Transverse colon (tissue), 4 donors: ENCODE data around the gene ZER1. TPM values are rescaled to one million over a fixed set of nuclear protein-coding genes. Genes with fewer than 3 reads are reported as not detected.
A peak's percentile ranks its signal among the peaks of the same experiment; 100 is the strongest.

Source experiments
- DNase-seq: peaks from one replicate; pipeline ENCODE4 v3.0.0-alpha.2; 2019
- H3K27ac ChIP-seq, 4 donors: fragments of 200-600 bp; sonication (generic); 2 replicates each; pipeline ENCODE4 v1.5.1; 2016 to 2018; ENCODE audit warnings: inconsistent platforms in 4 of 4
- H3K27me3 ChIP-seq: fragments of 200-600 bp; sonication (generic); 2 replicates; pipeline ENCODE4 v1.5.1; 2017; ENCODE audit warnings: inconsistent platforms
- H3K36me3 ChIP-seq, 4 donors: fragments of 200-600 bp; sonication (generic); 2 replicates each; pipeline ENCODE4 v1.5.1; 2017 to 2019; ENCODE audit warnings: inconsistent platforms in 4 of 4
- H3K4me1 ChIP-seq, 4 donors: fragments of 200-600 bp; sonication (generic); 2 replicates each; pipeline ENCODE4 v1.5.1; 2017 to 2020; ENCODE audit warnings: inconsistent platforms in 4 of 4
- H3K4me3 ChIP-seq, 4 donors: fragments of 200-600 bp; sonication (generic); 1 replicate in 1 of 4; 2 replicates in 3 of 4; pipeline versions ENCODE4 v1.5.1 to v1.6.1; 2017 to 2019; ENCODE audit warnings: inconsistent platforms in 4 of 4
- H3K9me3 ChIP-seq, 2 donors: fragments of 200-600 bp; sonication (generic); 2 replicates each; pipeline ENCODE4 v1.5.1; 2017 to 2019; ENCODE audit warnings: inconsistent platforms in 2 of 2
- EP300 ChIP-seq: sonication (generic); formaldehyde crosslinking; IDR thresholded peaks from one replicate; pipeline ENCODE4 v1.6.1; 2017; ENCODE audit warnings: antibody characterized with exemption, low read depth
- POLR2A ChIP-seq: fragments of 450-650 bp; IDR thresholded peaks from one replicate; pipeline ENCODE4 v1.6.1; 2016; ENCODE audit warnings: antibody characterized with exemption, mild to moderate bottlenecking, moderate library complexity
- POLR2AphosphoS5 ChIP-seq, 3 donors: sonication (generic); formaldehyde crosslinking; IDR thresholded peaks; one replicate each; pipeline ENCODE4 v1.6.1; 2016; ENCODE audit warnings: antibody characterized with exemption in 3 of 3
- WGBS, 2 donors: methylation state at CpG; one replicate each; pipeline ENCODE4 v1.1.5; 2018; ENCODE audit warnings: low coverage in 1 of 2; 5-methylcytosine and 5-hydroxymethylcytosine counted together
- in situ Hi-C, 4 donors: fragments of 200-750 bp; cut with MboI; loops; one replicate each; pipeline versions ENCODE4 v1.15.0 to v1.15.1; 2017; ENCODE audit warnings: low sequenced_read_pairs in 3 of 4, low pct_ligation_motif_present in 1 of 4, low pct_unique_long_range_greater_than_20kb in 1 of 4
- intact Hi-C: fragments of 100-400 bp; cut with DNase I; formaldehyde crosslinking; loops from one replicate; pipeline ENCODE4 v1.15.1; 2023; ENCODE audit warnings: low total_unique reads
- total RNA-seq, 4 donors: library from RNA; depleted of rRNA; stranded (reverse); fragments of >200 nt; gene quantifications; one replicate each; pipeline ENCODE4 v1.1.0, GENCODE V29; 2016
- TF ChIP-seq, protein P1 (sequence below), 5 experiments: fragments of 200-600 bp in 3 of 5; fragments of 450-650 bp in 2 of 5; sonication (generic) in 3 of 5; IDR thresholded peaks; 1 replicate in 2 of 5; 2 replicates in 3 of 5; pipeline ENCODE4 v1.5.1; 2016 to 2017; ENCODE audit warnings: antibody characterized with exemption in 5 of 5, inconsistent platforms in 3 of 5, mild to moderate bottlenecking in 2 of 5, moderate library complexity in 1 of 5

The ZER1 gene
- total RNA-seq, 4 donors from 2014 or later, result 57.5 to 116 (median 73.8) TPM

DNA sequence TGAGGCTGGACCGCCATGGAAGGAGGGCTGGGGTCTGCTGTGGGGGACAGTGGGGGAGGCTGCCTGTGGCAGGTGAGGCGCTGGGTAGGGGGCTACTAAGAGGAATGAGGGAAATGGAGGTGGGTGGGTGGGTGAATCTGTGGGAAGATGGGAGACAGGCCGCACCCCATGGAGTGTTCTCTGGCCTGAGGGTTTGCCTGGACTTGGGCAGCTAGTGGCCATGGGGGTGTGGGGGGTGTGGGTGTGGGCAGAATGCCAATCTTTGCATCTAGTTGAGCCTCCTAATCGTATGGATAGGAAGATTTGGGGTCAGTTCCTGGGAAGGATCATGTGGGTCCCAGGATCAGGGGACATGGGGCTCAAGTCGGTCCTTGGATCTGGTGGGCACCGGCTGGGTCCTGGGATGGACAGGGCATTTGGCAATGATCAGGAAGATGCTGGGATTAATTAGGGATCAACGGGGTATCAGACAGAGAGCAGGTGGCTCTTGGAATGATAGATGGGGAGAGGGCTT lies 48.3 kb downstream of the ZER1 start:
- Histone ChIP-seq H3K4me1 (peaks cover 0 to 17% (median 14%) of the 10 kb centered on the region in 4 donors), H3K27me3 (no peaks in the 10 kb centered on the region), H3K9me3 (no peaks in the 10 kb centered on the region), H3K27ac (peak overlapping the region; percentile 73 to 88 (median 88)), H3K36me3 (no peaks in the 10 kb centered on the region), H3K4me3 (peak overlapping the region; percentile 64 to 90 (median 73))
- in situ Hi-C loops (no loop called here), intact Hi-C loops (no loop called here)
- TF ChIP-seq POLR2AphosphoS5 (IDR thresholded peaks at IDR 0.05) (no peak), EP300 (no peak), POLR2A (no peak)
- TF ChIP-seq, protein P1, sequence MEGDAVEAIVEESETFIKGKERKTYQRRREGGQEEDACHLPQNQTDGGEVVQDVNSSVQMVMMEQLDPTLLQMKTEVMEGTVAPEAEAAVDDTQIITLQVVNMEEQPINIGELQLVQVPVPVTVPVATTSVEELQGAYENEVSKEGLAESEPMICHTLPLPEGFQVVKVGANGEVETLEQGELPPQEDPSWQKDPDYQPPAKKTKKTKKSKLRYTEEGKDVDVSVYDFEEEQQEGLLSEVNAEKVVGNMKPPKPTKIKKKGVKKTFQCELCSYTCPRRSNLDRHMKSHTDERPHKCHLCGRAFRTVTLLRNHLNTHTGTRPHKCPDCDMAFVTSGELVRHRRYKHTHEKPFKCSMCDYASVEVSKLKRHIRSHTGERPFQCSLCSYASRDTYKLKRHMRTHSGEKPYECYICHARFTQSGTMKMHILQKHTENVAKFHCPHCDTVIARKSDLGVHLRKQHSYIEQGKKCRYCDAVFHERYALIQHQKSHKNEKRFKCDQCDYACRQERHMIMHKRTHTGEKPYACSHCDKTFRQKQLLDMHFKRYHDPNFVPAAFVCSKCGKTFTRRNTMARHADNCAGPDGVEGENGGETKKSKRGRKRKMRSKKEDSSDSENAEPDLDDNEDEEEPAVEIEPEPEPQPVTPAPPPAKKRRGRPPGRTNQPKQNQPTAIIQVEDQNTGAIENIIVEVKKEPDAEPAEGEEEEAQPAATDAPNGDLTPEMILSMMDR (IDR thresholded peaks at IDR 0.05), result no peak
- DNase-seq, result no peak
- 29 to 38% methylated on average over 4 to 7 of the region's 7 CpGs for WGBS, 2 donors

DNA sequence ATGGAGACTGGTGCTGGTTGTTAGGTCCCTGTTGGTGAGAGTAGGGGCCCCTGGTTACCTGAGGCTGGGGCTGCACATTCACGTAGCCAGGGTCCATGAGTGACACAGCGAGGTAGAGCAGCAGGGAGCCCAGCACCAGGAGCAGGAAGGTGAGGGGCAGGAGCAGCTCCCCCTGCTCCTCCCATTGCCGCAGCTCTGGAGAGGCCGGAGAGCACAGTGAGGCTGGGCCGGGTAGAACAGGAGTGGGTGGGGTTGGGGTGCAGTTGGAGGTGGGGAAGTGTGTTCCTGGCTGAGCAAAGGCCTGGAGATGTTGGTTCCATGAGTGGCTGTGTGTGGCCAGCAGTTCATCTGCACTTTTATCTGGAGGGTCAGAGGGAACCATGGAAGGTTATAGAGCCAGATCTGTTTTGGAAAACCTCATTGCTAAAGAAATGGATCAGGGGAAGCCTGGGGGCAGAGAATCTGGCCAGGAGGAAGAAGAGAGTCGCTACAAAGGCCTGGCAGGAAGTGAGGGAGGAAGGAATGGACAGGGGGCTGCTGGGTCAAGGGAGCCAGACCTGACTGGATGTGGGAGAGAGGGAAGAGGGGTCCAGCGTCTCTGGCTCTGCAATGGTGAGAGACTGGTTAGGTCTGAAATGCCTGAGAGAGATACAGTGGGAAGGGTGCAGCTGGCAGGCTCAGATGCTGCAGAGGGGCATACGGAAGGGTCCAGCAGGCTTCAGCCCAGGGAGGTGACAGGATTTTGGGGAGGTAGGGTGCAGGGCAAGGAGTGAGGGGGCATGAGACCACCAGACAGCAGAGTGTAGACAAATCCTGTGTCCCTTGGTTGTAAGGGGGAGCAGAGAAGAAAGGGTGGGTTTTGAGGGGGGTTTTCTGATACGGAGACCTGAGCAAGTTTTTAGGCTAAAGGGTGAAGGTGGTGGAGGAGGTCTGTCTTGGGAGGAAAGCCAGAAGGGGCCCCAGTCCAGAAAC lies 49.1 kb downstream of the ZER1 start:
- no peak for DNase-seq
- TF ChIP-seq POLR2AphosphoS5 (IDR thresholded peaks at IDR 0.05), result no peak
- no peak for TF ChIP-seq EP300
- no peak for TF ChIP-seq POLR2A
- H3K27ac ChIP-seq, result peak overlapping the region; percentile 73 to 88 (median 88)
- H3K4me3 ChIP-seq, result peak overlapping the region in 1 of 4 donors; percentile 90
- intact Hi-C loops (no loop called here), in situ Hi-C loops (no loop called here)
- no peaks in the 10 kb centered on the region for H3K27me3 ChIP-seq
- WGBS, 2 donors, result 45 to 63% methylated on average over 4 to 9 of the region's 9 CpGs
- H3K9me3 ChIP-seq, result no peaks in the 10 kb centered on the region
- H3K36me3 ChIP-seq, result no peaks in the 10 kb centered on the region
- peaks cover 0 to 17% (median 14%) of the 10 kb centered on the region in 4 donors for H3K4me1 ChIP-seq

DNA sequence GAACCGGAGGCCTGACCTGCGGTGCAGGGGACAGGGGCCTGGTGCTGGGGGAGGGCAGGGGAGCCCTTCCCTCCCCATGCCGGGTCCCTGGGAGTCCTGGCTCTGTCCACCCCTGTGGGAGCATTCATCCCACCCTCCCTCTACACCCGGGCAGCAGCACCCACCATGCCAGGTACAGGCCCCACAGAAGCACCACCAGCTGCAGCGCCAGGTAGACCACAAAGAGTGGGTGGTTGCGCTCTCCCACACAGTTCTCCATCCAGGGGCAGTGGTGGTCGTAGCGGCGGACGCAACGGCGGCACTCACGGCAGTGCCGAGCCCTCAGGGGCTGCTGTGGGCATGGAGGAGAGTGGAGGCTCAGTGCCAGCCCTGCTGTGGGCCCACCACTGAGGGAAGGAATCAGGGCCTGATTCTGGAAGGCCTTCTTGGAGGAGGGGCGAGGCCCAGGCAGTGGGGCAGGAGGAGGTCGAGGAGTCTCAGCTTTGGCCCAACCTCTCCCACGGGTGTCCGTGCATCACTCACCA lies 50.2 kb downstream of the ZER1 start:
- Histone ChIP-seq H3K36me3 (no peaks in the 10 kb centered on the region), H3K27ac (no peak overlapping the region), H3K4me3 (no peak overlapping the region), H3K9me3 (no peaks in the 10 kb centered on the region), H3K27me3 (no peaks in the 10 kb centered on the region), H3K4me1 (peaks cover 0 to 17% (median 14%) of the 10 kb centered on the region in 4 donors)
- 90% methylated on average over 17 of the region's 18 CpGs; no CpG with 5 or more reads in 1 of the 2 donors for WGBS, 2 donors
- in situ Hi-C loops, result no loop called here
- DNase-seq, result no peak
- intact Hi-C loops, result no loop called here
- TF ChIP-seq EP300 (no peak), POLR2A (no peak), POLR2AphosphoS5 (IDR thresholded peaks at IDR 0.05) (no peak)
- TF ChIP-seq, protein P1 (IDR thresholded peaks at IDR 0.05), result no peak

DNA sequence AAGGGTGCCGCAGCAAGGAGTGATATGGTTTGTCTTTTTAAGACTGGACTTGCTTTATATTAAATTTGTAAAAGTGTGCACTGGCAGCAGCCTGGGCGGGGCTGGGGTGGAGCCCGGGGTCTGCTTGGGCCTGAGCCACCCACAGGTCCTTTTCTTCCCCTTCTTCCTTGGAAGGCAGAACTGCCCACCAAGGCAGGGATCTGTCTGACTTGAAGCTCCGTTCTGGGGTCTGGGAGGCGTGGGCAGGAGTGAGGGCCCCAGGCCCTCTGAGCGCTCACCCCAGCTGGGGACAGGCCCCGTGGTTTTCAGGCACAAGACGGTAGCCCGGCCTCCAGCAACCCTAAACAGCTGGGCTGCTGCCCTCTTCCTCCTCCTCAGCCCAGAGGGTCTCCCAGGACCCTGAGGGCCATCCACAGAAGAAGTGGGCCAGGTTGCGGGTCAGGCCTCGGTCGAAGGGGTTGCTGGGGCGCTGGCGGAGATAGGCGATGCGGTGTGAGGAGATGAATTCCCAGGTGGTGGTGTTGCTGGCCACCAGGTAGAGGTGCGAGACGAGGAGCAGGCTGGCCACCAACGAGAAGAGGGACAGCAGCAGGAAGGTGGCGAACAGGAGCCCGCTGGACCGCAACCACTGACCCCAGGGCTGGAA lies 50.8 kb downstream of the ZER1 start:
- Histone ChIP-seq H3K9me3 (no peaks in the 10 kb centered on the region), H3K4me3 (no peak overlapping the region), H3K36me3 (no peaks in the 10 kb centered on the region), H3K27ac (no peak overlapping the region), H3K27me3 (no peaks in the 10 kb centered on the region), H3K4me1 (peaks cover 0 to 17% (median 14%) of the 10 kb centered on the region in 4 donors)
- intact Hi-C loops, result no loop called here
- in situ Hi-C loops, result no loop called here
- TF ChIP-seq POLR2AphosphoS5 (IDR thresholded peaks at IDR 0.05), result no peak
- TF ChIP-seq, protein P1 (IDR thresholded peaks at IDR 0.05), result no peak
- 90% methylated on average over 22 of the region's 22 CpGs; no CpG with 5 or more reads in 1 of the 2 donors for WGBS, 2 donors
- DNase-seq, result no peak
